Brain pericyte (primary cell): ENCODE data around the gene OR2AT4.
"Not testable (repeated sequence)": the region's sequence is repeated elsewhere in the genome, so short reads cannot be mapped to it uniquely, and the experiment has no call there.

ENCODE experiments used
- DNase-seq: peaks from one replicate; pipeline ENCODE4 v3.0.0-alpha.2; 2012; ENCODE audit warnings: low read depth, low spot score

OR2AT4 gene

GRCh38 chr11:75068559-75068958 lies 28.1 kb downstream of the OR2AT4 start:
- DNase-seq = no peak

GRCh38 chr11:75066061-75066460 lies 30.6 kb downstream of the OR2AT4 start:
- DNase-seq = no peak

- DNase-seq = no peak
These were observed 32.8 kb downstream of the OR2AT4 start for GRCh38 chr11:75063741-75064314.

GRCh38 chr11:75059299-75059698 lies 37.4 kb downstream of the OR2AT4 start:
- no peak for DNase-seq

GRCh38 chr11:75056814-75057213 lies 39.9 kb downstream of the OR2AT4 start:
- no peak for DNase-seq

- no peak for DNase-seq
These were observed 41.2 kb downstream of the OR2AT4 start for GRCh38 chr11:75055511-75055910.

GRCh38 chr11:75052457-75052856 lies 44.2 kb downstream of the OR2AT4 start:
- no peak for DNase-seq

GRCh38 chr11:75051043-75051442 lies 45.6 kb downstream of the OR2AT4 start:
- DNase-seq = no peak

- DNase-seq = no peak
These were observed 46.2 kb downstream of the OR2AT4 start for GRCh38 chr11:75050516-75050915.

- not testable (repeated sequence) for DNase-seq
These were observed 47.0 kb downstream of the OR2AT4 start for GRCh38 chr11:75049501-75050266.

- DNase-seq = no peak
These were observed 49.5 kb downstream of the OR2AT4 start for GRCh38 chr11:75047191-75047590.

GRCh38 chr11:75046668-75047067 lies 50.0 kb downstream of the OR2AT4 start:
- not testable (repeated sequence) for DNase-seq

- DNase-seq = not testable (repeated sequence)
These were observed 52.1 kb downstream of the OR2AT4 start for GRCh38 chr11:75044381-75045170.

- not testable (repeated sequence) for DNase-seq
These were observed 54.9 kb downstream of the OR2AT4 start for GRCh38 chr11:75041821-75042220.

- DNase-seq = no peak
These were observed 55.4 kb downstream of the OR2AT4 start for GRCh38 chr11:75041263-75041662.

GRCh38 chr11:75040167-75040770 lies 56.4 kb downstream of the OR2AT4 start:
- DNase-seq = no peak

GRCh38 chr11:75035911-75036565 lies 60.6 kb downstream of the OR2AT4 start:
- DNase-seq = no peak

- no peak for DNase-seq
These were observed 61.4 kb downstream of the OR2AT4 start for GRCh38 chr11:75035256-75035655.

GRCh38 chr11:75033916-75034315 lies 62.8 kb downstream of the OR2AT4 start:
- no peak for DNase-seq

GRCh38 chr11:75032550-75032935 lies 64.1 kb downstream of the OR2AT4 start:
- DNase-seq = no peak

- DNase-seq = no peak
These were observed 64.7 kb downstream of the OR2AT4 start for GRCh38 chr11:75031771-75032549.
